Upper lobe of right lung (tissue), 1 donor: ENCODE measurements around the gene ARHGAP45. TPM values are rescaled to one million over a fixed set of nuclear protein-coding genes. Genes with fewer than 3 reads are reported as not detected.
"Not testable (repeated sequence)": the region's sequence is repeated elsewhere in the genome, so short reads cannot be mapped to it uniquely, and the experiment has no call there.

Experiments
- ATAC-seq: fragments of 200-7000 bp; cut with Tn5 transposase; one replicate; pipeline ENCODE4 v1.9.1; 2020; ENCODE audit warnings: mild to moderate bottlenecking, moderate library complexity
- DNase-seq: peaks from one replicate; pipeline ENCODE4 v3.0.0-alpha.2; 2020
- H3K27ac ChIP-seq: fragments of 200-600 bp; one replicate; pipeline ENCODE4 v1.8.0; 2022
- H3K27me3 ChIP-seq: fragments of 200-600 bp; one replicate; pipeline ENCODE4 v1.8.0; 2022; ENCODE audit warnings: mild to moderate bottlenecking
- H3K36me3 ChIP-seq: fragments of 200-600 bp; one replicate; pipeline ENCODE4 v1.8.0; 2022
- H3K4me1 ChIP-seq: fragments of 200-600 bp; one replicate; pipeline ENCODE4 v1.8.0; 2022
- H3K4me3 ChIP-seq: fragments of 200-600 bp; one replicate; pipeline ENCODE4 v1.8.0; 2022; ENCODE audit warnings: mild to moderate bottlenecking
- H3K9me3 ChIP-seq: fragments of 200-600 bp; one replicate; pipeline ENCODE4 v1.8.0; 2022
- intact Hi-C: fragments of 100-400 bp; cut with DNase I; formaldehyde crosslinking; loops from one replicate; pipeline ENCODE4 v1.11.0; 2022
- total RNA-seq: library from RNA; stranded (reverse); fragmentation: NEBNext Ultra II Directional; extraction: Animal tissue kit (Norgen Biotek cat#: 25700); gene quantifications from one replicate; pipeline ENCODE4 v1.2.1, GENCODE V29; 2021
- TF ChIP-seq, protein P1 (sequence below): fragments of 200-600 bp; IDR thresholded peaks from one replicate; pipeline ENCODE4 v1.8.0; 2022; ENCODE audit warnings: antibody characterized with exemption
- donor health status: DM: no; HTN: yes; CAD: no; lungs with severe emphysema.

The ARHGAP45 gene
- total RNA-seq, 1 donor from 2014 or later: 98.2 TPM

DNA sequence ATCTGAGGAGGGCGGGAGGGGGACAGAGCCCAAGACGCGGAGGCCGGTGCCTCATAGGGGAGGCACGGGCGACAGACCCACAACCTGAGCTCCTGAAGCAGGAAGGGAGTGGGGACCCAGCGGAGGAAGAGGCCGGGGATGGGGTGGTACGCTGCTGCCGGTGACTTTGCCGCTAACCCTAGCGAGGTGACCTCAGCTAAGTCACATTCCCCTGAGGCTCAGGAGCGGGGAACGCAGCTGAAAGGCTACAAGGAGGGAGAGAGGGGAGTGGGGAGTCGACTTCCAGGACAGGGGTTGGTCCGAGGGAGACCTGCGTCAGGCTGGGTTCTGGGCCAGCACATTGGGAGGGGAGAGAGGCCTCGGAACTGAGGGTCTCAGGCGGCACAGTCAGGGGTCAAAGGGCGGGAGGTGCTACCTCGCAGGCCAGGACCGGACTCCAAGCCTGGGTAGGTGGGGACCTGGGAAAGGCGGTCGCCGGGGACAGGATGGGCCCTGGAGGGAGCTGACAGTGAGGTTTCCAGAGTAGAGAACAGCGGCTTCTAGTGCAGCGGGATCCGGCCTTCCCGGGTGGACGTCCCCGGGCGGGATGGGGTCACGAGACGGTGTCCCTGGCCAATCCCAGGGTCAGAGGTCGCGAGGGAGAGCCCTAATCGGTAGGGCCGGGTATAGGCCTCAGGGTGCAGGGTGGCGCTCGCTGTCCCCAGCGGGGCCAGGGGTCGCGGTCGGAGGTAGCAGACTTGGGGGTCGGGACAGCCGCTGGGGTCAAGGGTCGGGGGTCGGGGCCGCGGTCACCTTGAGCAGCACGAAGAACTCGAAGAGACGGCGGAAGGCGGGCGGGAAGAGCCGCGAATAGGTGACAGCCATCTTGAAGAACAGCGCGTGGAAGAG lies 46.7 kb upstream of the ARHGAP45 start:
- intact Hi-C loops: no loop called here
- DNase-seq (no peak), ATAC-seq (peak; percentile 5)
- H3K36me3 ChIP-seq: no peaks in the 10 kb centered on the region
- H3K4me3 ChIP-seq: peak overlapping the region; percentile 79
- H3K9me3 ChIP-seq: no peaks in the 10 kb centered on the region
- H3K27me3 ChIP-seq: no peaks in the 10 kb centered on the region
- TF ChIP-seq, protein P1, sequence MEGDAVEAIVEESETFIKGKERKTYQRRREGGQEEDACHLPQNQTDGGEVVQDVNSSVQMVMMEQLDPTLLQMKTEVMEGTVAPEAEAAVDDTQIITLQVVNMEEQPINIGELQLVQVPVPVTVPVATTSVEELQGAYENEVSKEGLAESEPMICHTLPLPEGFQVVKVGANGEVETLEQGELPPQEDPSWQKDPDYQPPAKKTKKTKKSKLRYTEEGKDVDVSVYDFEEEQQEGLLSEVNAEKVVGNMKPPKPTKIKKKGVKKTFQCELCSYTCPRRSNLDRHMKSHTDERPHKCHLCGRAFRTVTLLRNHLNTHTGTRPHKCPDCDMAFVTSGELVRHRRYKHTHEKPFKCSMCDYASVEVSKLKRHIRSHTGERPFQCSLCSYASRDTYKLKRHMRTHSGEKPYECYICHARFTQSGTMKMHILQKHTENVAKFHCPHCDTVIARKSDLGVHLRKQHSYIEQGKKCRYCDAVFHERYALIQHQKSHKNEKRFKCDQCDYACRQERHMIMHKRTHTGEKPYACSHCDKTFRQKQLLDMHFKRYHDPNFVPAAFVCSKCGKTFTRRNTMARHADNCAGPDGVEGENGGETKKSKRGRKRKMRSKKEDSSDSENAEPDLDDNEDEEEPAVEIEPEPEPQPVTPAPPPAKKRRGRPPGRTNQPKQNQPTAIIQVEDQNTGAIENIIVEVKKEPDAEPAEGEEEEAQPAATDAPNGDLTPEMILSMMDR: no peak
- H3K27ac ChIP-seq: peak overlapping the region; percentile 97
- H3K4me1 ChIP-seq: peaks cover 56% of the 10 kb centered on the region

DNA sequence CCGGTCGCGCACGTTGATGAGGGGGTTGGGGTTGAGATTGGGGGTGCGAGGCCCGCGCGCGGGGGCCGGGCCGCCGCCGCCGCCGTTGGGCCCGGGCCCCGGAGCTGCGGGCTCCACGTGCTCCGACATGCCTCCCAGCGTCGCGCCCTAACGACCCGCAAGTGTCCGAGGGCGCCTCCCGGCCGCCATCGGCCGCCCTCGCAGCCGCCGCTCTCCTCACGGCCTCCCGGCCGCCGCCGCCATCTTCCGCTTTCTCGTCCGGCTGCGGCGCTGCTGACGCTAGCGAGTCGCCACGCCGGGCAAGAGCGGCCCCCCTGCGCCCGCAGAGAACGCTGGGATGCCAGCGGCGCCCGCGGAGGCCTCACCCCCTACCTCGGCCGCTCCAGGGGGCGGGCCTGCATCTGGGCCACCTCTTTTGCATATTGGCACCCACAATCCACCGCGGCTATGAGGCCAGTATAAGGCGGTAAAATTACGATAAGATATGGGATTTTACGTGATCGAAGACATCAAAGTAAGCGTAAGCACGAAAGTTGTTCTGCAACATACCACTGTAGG lies 46.0 kb upstream of the ARHGAP45 start, which contains the start of gene TMEM259:
Gene TMEM259, minus strand, starts transcription at position 256 of the 558 bp plus-strand sequence. Its CDS starts 127 bp downstream, at position 129.
- Histone ChIP-seq H3K4me1 (peaks cover 53% of the 10 kb centered on the region), H3K36me3 (no peaks in the 10 kb centered on the region), H3K27ac (peak within 1 kb of the TSS; percentile 97), H3K4me3 (peak within 1 kb of the TSS; percentile 79), H3K27me3 (no peaks in the 10 kb centered on the region), H3K9me3 (no peaks in the 10 kb centered on the region)
- DNase-seq (peak; percentile 99), ATAC-seq (peak; percentile 94)
- intact Hi-C loops: no loop called here
- TF ChIP-seq, protein P1: no peak

DNA sequence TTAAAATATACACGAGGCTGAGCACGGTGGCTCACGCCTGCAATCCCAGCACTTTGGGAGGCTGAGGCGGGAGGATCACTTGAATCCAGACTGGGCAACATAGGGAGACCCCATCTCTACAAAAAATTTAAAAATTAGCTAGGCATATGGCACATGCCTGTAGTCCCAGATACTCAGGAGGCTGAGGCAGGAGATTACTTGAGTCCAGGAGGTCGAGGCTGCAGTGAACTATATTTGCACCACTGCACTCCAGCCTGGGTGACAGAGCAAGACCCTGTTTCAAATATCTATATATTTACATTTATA lies 43.1 kb upstream of the ARHGAP45 start:
- not testable (repeated sequence) for H3K27ac ChIP-seq

GRCh38 chr19:1025080-1025479 lies 41.9 kb upstream of the ARHGAP45 start:
- DNase-seq, H3K27ac ChIP-seq, intact Hi-C loops, H3K9me3 ChIP-seq, H3K4me3 ChIP-seq, ATAC-seq, H3K36me3 ChIP-seq, H3K27me3 ChIP-seq: not testable (repeated sequence)
- H3K4me1 ChIP-seq: peaks cover 27% of the 10 kb centered on the region

More for the DNA sequence above, 43.1 kb upstream of the ARHGAP45 start:
- H3K9me3 ChIP-seq, H3K27me3 ChIP-seq, ATAC-seq, intact Hi-C loops, H3K36me3 ChIP-seq, DNase-seq, H3K4me3 ChIP-seq: not testable (repeated sequence)
- H3K4me1 ChIP-seq: peaks cover 29% of the 10 kb centered on the region

GRCh38 chr19:1025960-1026782 lies 40.8 kb upstream of the ARHGAP45 start, which contains the start of gene CNN2:
Gene CNN2 (plus strand): TSS chr19:1026608. CDS start chr19:1026662, 54 bp downstream.
- H3K9me3 ChIP-seq: no peaks in the 10 kb centered on the region
- H3K4me1 ChIP-seq: peaks cover 36% of the 10 kb centered on the region
- peak; percentile 93 for DNase-seq
- intact Hi-C loops: no loop called here
- H3K27me3 ChIP-seq: no peaks in the 10 kb centered on the region
- peak within 1 kb of the TSS; percentile 97 for H3K4me3 ChIP-seq
- no peaks in the 10 kb centered on the region for H3K36me3 ChIP-seq
- peak; percentile 82 for ATAC-seq
- peak within 1 kb of the TSS; percentile 98 for H3K27ac ChIP-seq
- TF ChIP-seq, protein P1: no peak

- Histone ChIP-seq H3K27ac (peak overlapping the region; percentile 98), H3K27me3 (no peaks in the 10 kb centered on the region), H3K4me3 (peak overlapping the region; percentile 97), H3K36me3 (peaks cover 5% of the 10 kb centered on the region), H3K9me3 (no peaks in the 10 kb centered on the region), H3K4me1 (peaks cover 32% of the 10 kb centered on the region)
- intact Hi-C loops: no loop called here
- DNase-seq (no peak), ATAC-seq (peak; percentile 0)
- TF ChIP-seq, protein P1: no peak
These were observed 40.0 kb upstream of the ARHGAP45 start for GRCh38 chr19:1026783-1027649.
